ENCODE measurements around the gene PAFAH2. TPM values are rescaled to one million over a fixed set of nuclear protein-coding genes. Genes with fewer than 3 reads are reported as not detected.
A peak's percentile ranks its signal among the peaks of the same experiment; 100 is the strongest.

The PAFAH2 gene
- total and polyA plus RNA-seq, 2 of the 13 experiments (the other 11 are each of a cell fraction or from before 2014, with no cell fraction given) = 6.9 to 9.4 TPM

GRCh38 chr1:26035203-26035958 lies 37.5 kb upstream of the PAFAH2 start (continued):
- TF ChIP-seq, protein P1, sequence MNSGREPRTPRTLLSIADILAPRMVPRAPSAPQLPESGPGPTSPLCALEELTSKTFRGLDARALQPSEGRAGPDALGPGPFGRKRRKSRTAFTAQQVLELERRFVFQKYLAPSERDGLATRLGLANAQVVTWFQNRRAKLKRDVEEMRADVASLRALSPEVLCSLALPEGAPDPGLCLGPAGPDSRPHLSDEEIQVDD (CRISPR knock-in tag; IDR thresholded peaks at IDR 0.05; ENCODE audit: borderline replicate concordance) = no peak; the same call in 1 of the 2 replicates
- peak; percentile 25; the same call in 1 of the 2 replicates for TF ChIP-seq ZNF580 (CRISPR knock-in tag; IDR thresholded peaks at IDR 0.05; ENCODE audit: borderline replicate concordance, low read depth)
- TF ChIP-seq HES4 (CRISPR knock-in tag; IDR thresholded peaks at IDR 0.05; ENCODE audit: borderline replicate concordance) = no peak; the same call in none of the 2 replicates
- no peak for TF ChIP-seq ATM (IDR thresholded peaks at IDR 0.05; ENCODE audit: borderline replicate concordance)
- no peak for TF ChIP-seq STAT6 (CRISPR knock-in tag; IDR thresholded peaks at IDR 0.05; ENCODE audit: borderline replicate concordance)
- no peak for TF ChIP-seq ZSCAN22 (CRISPR knock-in tag; IDR thresholded peaks at IDR 0.05)
- TF ChIP-seq TCF7 (IDR thresholded peaks at IDR 0.05; ENCODE audit: low read depth) = no peak
- TF ChIP-seq ZNF629 (CRISPR knock-in tag; conservative IDR thresholded peaks at IDR 0.05) = no peak
- TF ChIP-seq ZNF512 (CRISPR knock-in tag; IDR thresholded peaks at IDR 0.05) = no peak
- TF ChIP-seq NR2F1 (CRISPR knock-in tag; IDR thresholded peaks at IDR 0.05) = no peak
- TF ChIP-seq CBX2 (IDR thresholded peaks at IDR 0.05; ENCODE audit: low read depth, low read length) = no peak
- no peak for TF ChIP-seq CBX2 (CRISPR knock-in tag; IDR thresholded peaks at IDR 0.05; ENCODE audit: low read depth)
- no peak for TF ChIP-seq MAFG (CRISPR knock-in tag; IDR thresholded peaks at IDR 0.05)
- TF ChIP-seq HNF4G (IDR thresholded peaks at IDR 0.05; ENCODE audit: borderline replicate concordance, low read depth, low read length) = no peak
- no peak for TF ChIP-seq HNF4G (CRISPR knock-in tag; IDR thresholded peaks at IDR 0.05; ENCODE audit: borderline replicate concordance, low read depth)
- TF ChIP-seq THYN1 (CRISPR knock-in tag; IDR thresholded peaks at IDR 0.05; ENCODE audit: borderline replicate concordance, low read depth) = no peak
- TF ChIP-seq ZNF317 (CRISPR knock-in tag; IDR thresholded peaks at IDR 0.05) = no peak
- TF ChIP-seq ZNF235 (CRISPR knock-in tag; IDR thresholded peaks at IDR 0.05; ENCODE audit: borderline replicate concordance) = no peak
- no peak for TF ChIP-seq ZNF333 (CRISPR knock-in tag; IDR thresholded peaks at IDR 0.05; ENCODE audit: borderline replicate concordance)
- TF ChIP-seq SIN3B (IDR thresholded peaks at IDR 0.05; ENCODE audit: low read length) = no peak
- no peak for TF ChIP-seq NFKBIZ (CRISPR knock-in tag; IDR thresholded peaks at IDR 0.05)
- no peak; the same call in 1 of the 2 replicates for TF ChIP-seq ZNF484 (CRISPR knock-in tag; IDR thresholded peaks at IDR 0.05; ENCODE audit: borderline replicate concordance, low read depth)
